ENCODE data around the gene PATJ. TPM values are rescaled to one million over a fixed set of nuclear protein-coding genes. Genes with fewer than 3 reads are reported as not detected.
"Not testable (repeated sequence)": the region's sequence is repeated elsewhere in the genome, so short reads cannot be mapped to it uniquely, and the experiment has no call there.

The PATJ gene
- total RNA-seq, 4 donors from 2014 or later, result 119 to 299 (median 149) TPM

DNA sequence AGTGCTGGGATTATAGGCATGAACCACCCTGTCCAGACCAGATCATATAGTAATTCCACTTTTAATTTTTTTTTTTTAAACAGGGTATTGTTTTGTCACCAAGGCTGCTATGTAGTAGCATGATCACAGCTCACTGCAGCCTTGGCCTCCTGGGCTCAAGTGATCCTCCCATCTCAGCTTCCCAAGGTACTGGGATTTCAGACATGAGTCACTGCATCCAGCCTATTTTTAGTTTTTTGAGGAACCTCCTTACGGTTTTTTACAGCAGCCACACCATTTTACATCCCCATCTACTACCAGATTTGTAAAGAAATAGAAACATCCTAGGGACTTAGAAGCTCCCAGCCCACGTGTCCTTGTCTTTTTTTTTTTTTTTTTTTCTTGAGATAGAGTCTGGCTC lies 476.3 kb downstream of the PATJ start:
- no peaks in the 10 kb centered on the region for H3K36me3 ChIP-seq
- no peaks in the 10 kb centered on the region for H3K9me3 ChIP-seq
- intact Hi-C loops (cut with DNase I; ENCODE audit: low total_unique reads), result no loop called here
- 60 to 72% methylated on average over 1 to 2 of the region's 2 CpGs for WGBS, 2 donors (ENCODE audit: low coverage in 1 of 2)
- TF ChIP-seq EP300 (IDR thresholded peaks at IDR 0.05; ENCODE audit: low read depth), result no peak
- TF ChIP-seq POLR2A (IDR thresholded peaks at IDR 0.05), result no peak
- no peak for TF ChIP-seq POLR2AphosphoS5 (IDR thresholded peaks at IDR 0.05)
- TF ChIP-seq, protein P1, sequence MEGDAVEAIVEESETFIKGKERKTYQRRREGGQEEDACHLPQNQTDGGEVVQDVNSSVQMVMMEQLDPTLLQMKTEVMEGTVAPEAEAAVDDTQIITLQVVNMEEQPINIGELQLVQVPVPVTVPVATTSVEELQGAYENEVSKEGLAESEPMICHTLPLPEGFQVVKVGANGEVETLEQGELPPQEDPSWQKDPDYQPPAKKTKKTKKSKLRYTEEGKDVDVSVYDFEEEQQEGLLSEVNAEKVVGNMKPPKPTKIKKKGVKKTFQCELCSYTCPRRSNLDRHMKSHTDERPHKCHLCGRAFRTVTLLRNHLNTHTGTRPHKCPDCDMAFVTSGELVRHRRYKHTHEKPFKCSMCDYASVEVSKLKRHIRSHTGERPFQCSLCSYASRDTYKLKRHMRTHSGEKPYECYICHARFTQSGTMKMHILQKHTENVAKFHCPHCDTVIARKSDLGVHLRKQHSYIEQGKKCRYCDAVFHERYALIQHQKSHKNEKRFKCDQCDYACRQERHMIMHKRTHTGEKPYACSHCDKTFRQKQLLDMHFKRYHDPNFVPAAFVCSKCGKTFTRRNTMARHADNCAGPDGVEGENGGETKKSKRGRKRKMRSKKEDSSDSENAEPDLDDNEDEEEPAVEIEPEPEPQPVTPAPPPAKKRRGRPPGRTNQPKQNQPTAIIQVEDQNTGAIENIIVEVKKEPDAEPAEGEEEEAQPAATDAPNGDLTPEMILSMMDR (IDR thresholded peaks at IDR 0.05), result no peak
- H3K4me1 ChIP-seq, result no peaks in the 10 kb centered on the region
- no peak overlapping the region for H3K27ac ChIP-seq
- DNase-seq, result no peak
- no peaks in the 10 kb centered on the region for H3K27me3 ChIP-seq
- H3K4me3 ChIP-seq, result no peak overlapping the region
- in situ Hi-C loops (cut with MboI; ENCODE audit: low pct_ligation_motif_present in 1 of 4, low pct_unique_long_range_greater_than_20kb in 1 of 4, low sequenced_read_pairs in 3 of 4), result no loop called here

DNA sequence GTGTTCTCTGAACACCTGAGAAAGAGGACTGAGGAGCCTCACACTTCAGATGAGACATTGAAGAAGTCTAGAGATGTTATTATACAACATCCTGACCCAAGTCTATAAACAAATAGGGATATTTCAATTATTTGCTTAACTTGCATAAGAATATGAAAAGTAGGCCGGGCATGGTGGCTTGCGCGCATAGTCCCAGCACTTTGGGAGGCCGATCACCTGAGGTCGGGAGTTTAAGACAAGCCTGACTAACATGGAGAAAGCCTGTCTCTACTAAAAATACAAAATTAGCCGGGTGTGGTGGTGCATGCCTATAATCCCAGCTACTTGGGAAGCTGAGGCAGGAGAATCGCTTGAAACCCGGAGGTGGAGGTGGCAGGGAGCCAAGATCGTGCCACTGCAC lies 478.2 kb downstream of the PATJ start:
- H3K4me3 ChIP-seq; in situ Hi-C loops (cut with MboI; ENCODE audit: low pct_ligation_motif_present in 1 of 4, low pct_unique_long_range_greater_than_20kb in 1 of 4, low sequenced_read_pairs in 3 of 4); H3K9me3 ChIP-seq; H3K27me3 ChIP-seq; intact Hi-C loops (cut with DNase I; ENCODE audit: low total_unique reads); H3K36me3 ChIP-seq; DNase-seq; H3K27ac ChIP-seq; H3K4me1 ChIP-seq: not testable (repeated sequence)
- 67 to 95% methylated on average over 1 to 9 of the region's 9 CpGs for WGBS, 2 donors (ENCODE audit: low coverage in 1 of 2)

DNA sequence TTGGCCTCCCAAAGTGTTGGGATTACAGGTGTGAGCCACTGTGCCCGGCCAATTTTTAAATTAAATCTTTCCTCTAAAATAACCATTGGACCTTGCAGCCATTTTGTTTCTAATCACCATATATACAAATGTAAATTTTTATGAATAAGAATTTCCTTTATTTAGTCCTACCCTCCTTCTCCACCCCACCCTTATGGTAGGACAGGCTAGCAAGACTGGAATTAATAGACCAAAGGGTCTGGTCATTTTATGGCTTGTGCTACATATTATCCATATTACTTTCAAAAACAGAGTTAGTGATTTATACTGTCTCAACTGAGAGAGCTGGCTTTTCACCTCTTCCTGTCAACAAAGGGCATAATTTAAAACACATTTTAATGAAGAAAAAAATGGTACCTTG lies 478.9 kb downstream of the PATJ start:
- Histone ChIP-seq H3K27me3 (no peaks in the 10 kb centered on the region), H3K9me3 (no peaks in the 10 kb centered on the region), H3K27ac (no peak overlapping the region), H3K36me3 (no peaks in the 10 kb centered on the region), H3K4me3 (no peak overlapping the region), H3K4me1 (no peaks in the 10 kb centered on the region)
- DNase-seq, result no peak
- intact Hi-C loops (cut with DNase I; ENCODE audit: low total_unique reads), result no loop called here
- no peak for TF ChIP-seq POLR2A (IDR thresholded peaks at IDR 0.05)
- TF ChIP-seq, protein P1 (IDR thresholded peaks at IDR 0.05), result no peak
- TF ChIP-seq POLR2AphosphoS5 (IDR thresholded peaks at IDR 0.05), result no peak
- no peak for TF ChIP-seq EP300 (IDR thresholded peaks at IDR 0.05; ENCODE audit: low read depth)
- in situ Hi-C loops (cut with MboI; ENCODE audit: low pct_ligation_motif_present in 1 of 4, low pct_unique_long_range_greater_than_20kb in 1 of 4, low sequenced_read_pairs in 3 of 4), result no loop called here
- WGBS, 2 donors (ENCODE audit: low coverage in 1 of 2), result 92 to 100% methylated on average over 1 of the region's 1 CpG

DNA sequence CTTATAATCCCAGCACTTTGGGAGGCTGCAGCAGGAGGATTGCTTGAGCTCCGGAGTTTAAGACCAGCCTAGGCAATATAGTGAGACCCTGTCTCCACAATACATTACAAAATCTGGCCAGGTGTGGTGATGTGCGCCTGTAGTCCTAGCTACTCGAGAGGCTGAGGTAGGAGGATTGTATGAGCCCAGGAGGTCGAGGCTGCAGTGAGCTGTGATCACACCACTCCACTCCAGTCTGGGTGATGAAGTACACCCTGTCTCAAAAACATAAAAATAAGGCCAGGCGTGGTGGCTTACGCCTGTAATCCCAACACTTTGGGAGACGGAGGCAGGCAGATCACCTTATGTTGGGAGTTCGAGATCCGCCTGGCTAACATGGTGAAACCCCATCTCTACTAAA lies 480.0 kb downstream of the PATJ start:
- Histone ChIP-seq H3K4me1 (no peaks in the 10 kb centered on the region), H3K9me3 (no peaks in the 10 kb centered on the region), H3K27ac (no peak overlapping the region), H3K27me3 (no peaks in the 10 kb centered on the region), H3K36me3 (no peaks in the 10 kb centered on the region), H3K4me3 (no peak overlapping the region)
- intact Hi-C loops (cut with DNase I; ENCODE audit: low total_unique reads) (no loop called here), in situ Hi-C loops (cut with MboI; ENCODE audit: low pct_ligation_motif_present in 1 of 4, low pct_unique_long_range_greater_than_20kb in 1 of 4, low sequenced_read_pairs in 3 of 4) (no loop called here)
- no peak for DNase-seq
- 70 to 81% methylated on average over 2 to 9 of the region's 9 CpGs for WGBS, 2 donors (ENCODE audit: low coverage in 1 of 2)
- TF ChIP-seq POLR2A (IDR thresholded peaks at IDR 0.05), result no peak
- TF ChIP-seq, protein P1 (IDR thresholded peaks at IDR 0.05), result no peak
- TF ChIP-seq EP300 (IDR thresholded peaks at IDR 0.05; ENCODE audit: low read depth), result no peak
- no peak for TF ChIP-seq POLR2AphosphoS5 (IDR thresholded peaks at IDR 0.05)

DNA sequence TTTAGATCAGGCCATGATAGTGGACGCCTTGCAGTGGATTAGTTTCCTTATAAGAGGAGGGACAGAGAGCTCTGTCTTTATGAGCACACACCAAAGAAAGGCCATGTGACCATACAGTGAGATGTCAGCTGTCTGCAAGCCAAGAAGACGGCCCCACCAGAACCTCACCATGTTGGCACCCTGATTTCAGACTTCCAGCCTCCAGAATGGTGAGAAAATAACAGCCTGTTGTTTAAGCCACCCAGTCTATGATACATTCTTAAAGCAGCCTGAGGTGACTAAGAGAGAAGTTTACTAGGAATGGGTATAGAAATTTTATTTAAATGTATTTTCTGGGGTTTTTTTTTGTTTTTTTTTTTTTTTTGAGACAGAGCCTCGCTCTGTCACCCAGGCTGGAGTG lies 481.9 kb downstream of the PATJ start:
- Histone ChIP-seq H3K36me3 (no peaks in the 10 kb centered on the region), H3K27me3 (no peaks in the 10 kb centered on the region), H3K4me1 (no peaks in the 10 kb centered on the region), H3K4me3 (no peak overlapping the region), H3K9me3 (no peaks in the 10 kb centered on the region), H3K27ac (no peak overlapping the region)
- intact Hi-C loops (cut with DNase I; ENCODE audit: low total_unique reads), result no loop called here
- WGBS, 2 donors (ENCODE audit: low coverage in 1 of 2), result 52% methylated on average over 3 of the region's 3 CpGs; no CpG with 5 or more reads in 1 of the 2 donors
- no peak for TF ChIP-seq POLR2A (IDR thresholded peaks at IDR 0.05)
- TF ChIP-seq POLR2AphosphoS5 (IDR thresholded peaks at IDR 0.05), result no peak
- TF ChIP-seq, protein P1 (IDR thresholded peaks at IDR 0.05), result no peak
- no peak for TF ChIP-seq EP300 (IDR thresholded peaks at IDR 0.05; ENCODE audit: low read depth)
- DNase-seq, result no peak
- in situ Hi-C loops (cut with MboI; ENCODE audit: low pct_ligation_motif_present in 1 of 4, low pct_unique_long_range_greater_than_20kb in 1 of 4, low sequenced_read_pairs in 3 of 4), result no loop called here
